HG02798 (cell line): Measurements from ENCODE around the gene ABTB1.
"Not testable (repeated sequence)": the region's sequence is repeated elsewhere in the genome, so short reads cannot be mapped to it uniquely, and the experiment has no call there.

Experiments
- ATAC-seq: cut with Tn5 transposase; IDR thresholded peaks from one replicate; pipeline ENCODE4 v1.9.1; 2021; ENCODE audit warnings: mild to moderate bottlenecking; ENCODE audit not compliant: unreplicated experiment, poor library complexity

Gene ABTB1

GRCh38 chr3:127647166-127647844 is 25.4 kb upstream of the ABTB1 start:
- ATAC-seq: no peak

- no peak for ATAC-seq
Observed at GRCh38 chr3:127647845-127648204, 24.9 kb upstream of the ABTB1 start.

DNA sequence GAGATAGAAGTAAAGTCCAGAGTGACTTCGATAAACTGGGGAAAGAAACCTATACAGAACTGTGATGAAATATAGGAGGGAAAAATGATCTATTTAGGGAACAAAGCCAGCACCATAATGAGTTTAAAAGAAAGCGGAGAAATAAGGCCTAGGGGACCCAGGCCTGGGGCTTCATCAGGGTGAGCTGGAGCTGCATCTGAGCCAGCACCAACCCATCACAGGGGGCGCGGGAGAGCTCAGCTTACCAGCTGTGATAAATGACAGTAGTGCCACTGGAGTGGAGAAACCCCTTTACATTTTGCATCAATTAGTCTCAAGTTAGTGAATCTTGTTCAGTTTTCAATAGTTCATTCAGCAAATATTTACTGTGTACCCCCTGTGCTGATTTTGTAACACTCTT is 22.5 kb upstream of the ABTB1 start:
- ATAC-seq: no peak

GRCh38 chr3:127651516-127652172 is 21.1 kb upstream of the ABTB1 start:
- no peak for ATAC-seq

- no peak for ATAC-seq
Observed at GRCh38 chr3:127652246-127652995, 20.3 kb upstream of the ABTB1 start.

DNA sequence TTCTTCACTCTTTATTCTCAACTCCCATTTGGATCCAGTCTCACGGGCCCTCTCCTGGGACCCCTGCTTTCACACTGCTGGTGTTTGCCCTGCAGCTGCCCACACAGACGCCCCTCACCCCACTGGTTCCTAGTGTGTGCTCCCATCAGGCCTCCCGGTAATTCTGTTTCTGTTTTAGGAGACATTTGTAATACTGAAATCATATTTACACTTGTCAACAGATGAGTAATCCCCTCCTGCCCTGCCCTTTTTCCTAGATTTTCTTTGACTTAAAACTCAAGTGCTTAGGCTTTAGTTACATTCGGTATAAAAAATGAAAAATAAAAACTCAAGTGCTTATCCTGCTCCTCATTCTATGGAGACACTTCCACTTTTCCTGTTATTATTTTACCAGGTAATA is 18.4 kb upstream of the ABTB1 start:
- no peak for ATAC-seq

GRCh38 chr3:127654993-127655392 is 17.8 kb upstream of the ABTB1 start:
- not testable (repeated sequence) for ATAC-seq

DNA sequence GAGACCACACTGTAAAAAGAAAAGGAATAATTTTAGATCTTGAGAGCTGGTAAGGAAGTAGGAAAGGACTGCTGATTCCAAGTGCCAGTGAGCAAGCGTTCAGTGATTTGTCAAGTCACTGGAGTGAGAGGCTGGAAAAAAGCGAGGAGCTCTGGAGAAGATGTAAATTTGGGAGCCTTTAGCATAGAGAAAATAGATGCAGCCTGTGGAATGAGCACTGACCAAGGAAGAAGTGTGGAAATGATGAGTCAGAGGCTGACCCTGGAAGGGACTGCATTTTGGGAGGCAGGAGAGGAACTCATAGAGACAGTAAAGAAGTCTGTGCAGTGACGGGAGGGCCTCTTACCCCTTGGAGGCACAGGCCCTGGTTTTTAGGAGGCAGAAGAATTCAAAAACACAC is 17.1 kb upstream of the ABTB1 start:
- ATAC-seq: no peak

DNA sequence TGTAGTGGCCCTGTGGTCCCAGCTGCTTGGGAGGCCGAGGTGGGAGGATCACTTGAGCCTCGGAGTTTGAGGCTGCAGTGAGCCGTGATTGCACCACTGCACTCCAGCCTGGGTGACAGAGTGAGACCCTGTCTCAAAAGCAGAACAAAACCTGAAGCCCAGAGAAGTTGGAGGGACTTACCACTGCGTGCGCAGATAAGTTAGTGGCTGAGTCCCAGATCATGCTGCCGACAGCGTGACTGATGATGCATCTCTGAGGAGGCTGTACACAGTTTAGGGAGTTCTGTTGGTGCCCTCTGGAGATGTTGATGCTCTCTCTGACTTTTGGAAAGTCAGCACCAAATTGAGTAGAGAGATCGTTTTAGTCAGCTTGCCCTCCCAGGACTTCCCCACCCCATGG is 15.8 kb upstream of the ABTB1 start:
- ATAC-seq: no peak

DNA sequence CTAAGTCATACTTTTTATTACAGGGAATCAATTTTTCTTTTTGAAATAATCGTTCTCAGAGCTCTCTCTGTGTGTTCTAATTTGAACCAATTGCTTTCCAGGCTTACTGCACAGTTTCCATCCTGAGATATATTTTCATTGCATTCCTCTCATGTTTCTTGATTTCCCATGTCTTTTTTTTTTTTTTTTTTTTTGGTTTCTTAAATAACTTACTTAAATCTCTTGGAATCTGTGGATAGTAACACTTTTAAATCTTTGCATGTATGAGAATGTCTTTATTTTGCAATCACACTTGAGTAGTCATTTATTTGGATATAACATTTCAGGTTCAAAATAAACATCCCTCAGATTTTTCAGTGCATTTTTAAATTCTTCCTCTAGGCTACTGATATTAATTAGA is 14.5 kb upstream of the ABTB1 start:
- ATAC-seq: no peak

DNA sequence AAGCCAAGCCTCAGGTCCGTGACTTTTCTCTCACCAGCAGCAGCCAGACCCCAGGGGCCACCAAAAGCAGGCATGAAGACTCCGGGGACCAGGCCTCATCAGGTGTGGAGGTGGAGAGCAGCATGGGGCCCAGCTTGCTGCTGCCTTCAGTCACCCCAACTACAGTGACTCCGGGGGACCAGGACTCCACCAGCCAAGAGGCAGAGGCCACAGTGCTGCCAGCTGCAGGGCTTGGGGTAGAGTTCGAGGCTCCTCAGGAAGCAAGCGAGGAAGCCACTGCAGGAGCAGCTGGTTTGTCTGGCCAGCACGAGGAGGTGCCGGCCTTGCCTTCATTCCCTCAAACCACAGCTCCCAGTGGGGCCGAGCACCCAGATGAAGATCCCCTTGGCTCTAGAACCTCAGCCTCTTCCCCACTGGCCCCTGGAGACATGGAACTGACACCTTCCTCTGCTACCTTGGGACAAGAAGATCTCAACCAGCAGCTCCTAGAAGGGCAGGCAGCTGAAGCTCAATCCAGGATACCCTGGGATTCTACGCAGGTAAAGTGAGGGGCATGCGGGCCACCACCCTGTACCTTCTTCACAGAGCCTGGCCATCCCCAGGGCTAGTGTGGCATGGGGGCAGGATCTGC is 12.0 kb upstream of the ABTB1 start:
- ATAC-seq: no peak

DNA sequence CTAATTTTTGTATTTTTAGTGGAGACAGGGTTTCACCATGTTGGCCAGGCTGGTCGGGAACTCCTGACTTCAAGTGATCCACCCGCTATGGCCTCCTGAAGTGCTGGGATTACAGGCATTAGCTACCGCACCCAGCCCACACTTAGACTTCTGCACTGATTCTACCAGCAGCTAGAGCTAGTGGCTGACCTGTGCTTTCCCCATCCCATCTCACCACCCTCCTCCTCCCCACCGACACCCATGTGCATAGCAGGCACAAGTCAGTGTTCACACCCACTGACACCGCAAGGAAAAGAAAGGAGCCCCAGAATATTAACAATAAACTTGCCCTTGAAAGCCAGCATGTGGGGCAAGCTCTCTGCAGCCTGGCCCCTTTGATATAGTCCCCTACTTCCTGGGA is 11.2 kb upstream of the ABTB1 start:
- ATAC-seq: no peak

- no peak for ATAC-seq
Observed at GRCh38 chr3:127662001-127662469, 10.7 kb upstream of the ABTB1 start.

- ATAC-seq: no peak
Observed at GRCh38 chr3:127663151-127663550, 9.6 kb upstream of the ABTB1 start.

DNA sequence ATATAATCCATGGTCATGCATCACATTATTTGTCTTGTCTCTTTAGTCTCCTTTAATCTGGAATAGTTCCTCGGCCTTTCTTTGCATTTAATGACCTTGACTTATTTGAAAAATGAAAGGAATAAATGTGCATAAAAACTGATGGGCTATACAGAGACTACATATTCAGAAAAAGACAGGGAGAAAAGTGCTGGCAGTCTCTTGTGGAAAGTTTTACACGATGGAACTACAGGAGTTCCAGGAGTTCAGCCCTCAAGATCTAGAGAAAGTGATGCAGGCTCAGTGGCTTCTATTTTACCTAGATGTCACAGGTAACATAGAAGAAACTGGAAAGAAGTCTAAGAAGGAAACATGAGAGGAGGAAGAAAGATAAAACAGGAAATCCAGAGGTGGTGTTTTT is 7.6 kb upstream of the ABTB1 start:
- ATAC-seq: no peak

- ATAC-seq: no peak
Observed at GRCh38 chr3:127665586-127665985, 7.2 kb upstream of the ABTB1 start.

DNA sequence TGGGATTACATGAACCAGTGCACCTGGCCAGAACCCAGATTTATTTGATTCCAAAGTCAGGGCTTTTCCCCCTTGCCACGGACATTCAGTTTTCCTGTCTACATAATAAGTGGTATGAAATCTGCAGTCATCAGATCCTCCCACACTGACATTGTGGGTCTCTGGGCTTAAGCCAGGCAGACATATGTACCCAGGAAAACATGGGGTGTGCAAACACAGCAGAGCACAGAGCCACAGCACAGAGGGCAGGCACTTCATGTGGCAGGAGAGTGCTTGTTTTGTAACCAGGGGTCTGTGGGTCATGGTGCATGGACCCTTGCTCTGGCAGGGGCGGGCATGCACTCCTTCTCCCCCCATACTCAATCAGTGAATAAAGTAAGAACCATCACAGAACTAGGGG is 6.1 kb upstream of the ABTB1 start:
- no peak for ATAC-seq

DNA sequence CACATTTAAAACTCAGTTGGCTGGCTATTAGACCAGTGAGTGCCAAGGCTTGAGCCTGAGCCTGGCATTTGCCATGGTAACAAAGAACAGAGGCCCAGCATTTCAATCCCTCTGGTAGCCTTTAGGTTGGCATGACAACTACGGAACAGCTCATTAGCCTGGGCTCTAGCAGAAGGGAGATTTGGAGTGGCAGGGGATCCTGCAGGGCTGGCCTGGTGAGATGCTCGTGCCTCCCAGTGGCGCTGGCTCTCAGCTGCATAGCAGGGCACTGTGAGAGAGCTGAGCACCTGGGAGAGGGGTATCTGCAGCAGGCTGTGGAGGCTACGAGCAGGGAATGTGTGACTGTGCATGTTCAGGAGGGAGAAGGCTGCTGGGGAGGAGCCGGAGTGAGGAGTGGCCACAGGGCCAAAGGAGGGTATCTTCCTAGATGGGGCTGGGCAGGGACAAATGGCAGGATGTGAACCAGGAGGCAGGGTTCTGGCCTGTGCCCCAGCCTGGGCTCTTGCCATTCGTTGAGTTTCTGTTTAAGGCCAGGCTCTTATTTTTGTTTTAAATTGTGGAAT is 5.6 kb upstream of the ABTB1 start:
- no peak for ATAC-seq

DNA sequence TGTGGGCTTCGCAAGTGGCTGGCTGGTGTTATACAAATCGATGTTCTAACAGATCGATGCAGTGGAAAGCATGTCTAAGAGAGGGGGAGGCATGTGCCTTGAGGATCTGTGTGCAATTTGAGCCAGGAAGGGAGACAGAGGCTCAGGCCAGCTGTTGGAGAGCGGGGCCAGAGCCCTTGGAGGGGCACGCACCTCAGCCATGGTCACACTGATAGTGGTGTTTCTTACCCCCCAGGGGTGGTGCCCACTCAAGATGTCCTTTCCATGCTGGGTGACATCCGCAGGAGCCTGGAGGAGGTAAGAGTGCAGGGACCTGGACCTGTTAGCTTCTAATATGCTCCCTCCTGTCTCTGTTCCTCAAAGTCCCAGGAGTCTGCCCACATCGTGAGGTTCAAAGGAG is 3.8 kb upstream of the ABTB1 start:
- no peak for ATAC-seq

DNA sequence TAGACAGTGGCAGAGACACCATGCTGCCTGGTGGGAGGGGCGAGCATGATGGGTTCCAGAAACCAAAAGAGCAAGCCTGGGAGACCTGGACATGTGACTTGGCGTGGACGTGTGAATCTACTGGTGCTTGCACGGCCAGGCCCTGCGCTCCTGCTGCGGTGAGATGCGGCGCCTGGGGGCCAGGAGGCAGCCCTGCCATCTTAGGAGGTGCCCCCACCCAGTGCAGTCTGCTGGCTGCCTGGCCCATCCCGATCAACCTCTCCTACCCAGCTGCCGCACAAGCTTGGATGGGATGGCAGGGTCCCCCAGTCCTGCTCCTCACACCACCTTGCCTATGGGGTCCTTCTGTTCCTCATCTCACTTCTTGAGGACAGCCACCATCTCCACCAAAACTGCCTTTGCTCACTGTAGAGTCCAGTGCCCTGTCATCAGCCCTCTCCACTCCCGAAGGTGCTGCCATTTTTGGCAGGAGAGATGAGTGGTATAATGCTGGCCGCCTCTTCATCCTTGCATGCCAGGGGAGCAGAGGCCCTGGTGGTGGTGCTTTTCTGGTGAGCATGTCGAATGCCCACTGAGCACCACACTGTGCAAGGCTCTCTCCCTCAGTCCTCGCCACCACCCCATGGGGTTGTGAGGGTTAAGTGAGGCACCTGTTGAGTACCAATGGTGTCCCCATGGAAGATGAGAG is 3.1 kb upstream of the ABTB1 start:
- ATAC-seq: no peak
